Kidney (tissue), 14 donors: Measurements from ENCODE around the gene HSF5. TPM values are rescaled to one million over a fixed set of nuclear protein-coding genes. Genes with fewer than 3 reads are reported as not detected.

Experiments
- DNase-seq, 5 donors: peaks; one replicate each; pipeline ENCODE4 v3.0.0-alpha.2; 2013 to 2020
- FAIRE-seq: peaks from 2 replicates; lab custom pipeline; 2012; peaks lifted over from hg19 to GRCh38; lab: Jason Lieb, UNC
- H3K27ac ChIP-seq, 2 donors: one replicate each; pipeline ENCODE4 v1.7.0; 2013; ENCODE audit warnings: low read depth in 2 of 2, low read length in 2 of 2, inconsistent platforms in 1 of 2
- H3K27me3 ChIP-seq: one replicate; pipeline ENCODE4 v1.7.1; 2013; ENCODE audit warnings: low read length, inconsistent platforms; ENCODE audit not compliant: control insufficient read depth, insufficient read depth
- H3K36me3 ChIP-seq, 3 donors: one replicate each; pipeline versions ENCODE4 v1.7.0 to v1.7.1; 2013; ENCODE audit warnings: low read length in 3 of 3, control low read depth in 1 of 3, inconsistent platforms in 1 of 3; ENCODE audit not compliant: insufficient read depth in 3 of 3, control insufficient read depth in 2 of 3
- H3K4me1 ChIP-seq, 3 donors: one replicate each; pipeline versions ENCODE4 v1.7.0 to v1.7.1; 2013; ENCODE audit warnings: low read length in 3 of 3, inconsistent platforms in 1 of 3, low read depth in 1 of 3; ENCODE audit not compliant: control insufficient read depth in 2 of 3, insufficient read depth in 2 of 3
- H3K4me3 ChIP-seq, 3 donors: one replicate each; pipeline versions ENCODE4 v1.7.0 to v1.8.1; 2013; ENCODE audit warnings: low read length in 3 of 3, control low read depth in 1 of 3, inconsistent platforms in 1 of 3
- H3K9ac ChIP-seq, 3 donors: one replicate each; pipeline versions ENCODE4 v1.7.0 to v1.7.1; 2013; ENCODE audit warnings: low read length in 3 of 3, control low read depth in 1 of 3, inconsistent platforms in 1 of 3
- H3K9me3 ChIP-seq, 3 donors: one replicate each; pipeline versions ENCODE4 v1.7.0 to v1.7.1; 2013; ENCODE audit warnings: low read length in 3 of 3, control low read depth in 1 of 3, inconsistent platforms in 1 of 3; ENCODE audit not compliant: control insufficient read depth in 2 of 3, insufficient read depth in 1 of 3
- intact Hi-C: fragments of 100-400 bp; cut with DNase I; formaldehyde crosslinking; loops from one replicate; pipeline ENCODE4 v1.11.1; 2022
- polyA plus RNA-seq: library from polyadenylated mRNA; stranded (reverse); fragments of 350-450 nt; fragmentation: Illumina TruSeq; extraction: RNeasy Lipid Tissue Mini Kit (QIAGEN cat#74804); gene quantifications from one replicate; pipeline ENCODE4 v1.2.3, GENCODE V29; 2014; ENCODE audit warnings: low read depth, low replicate concordance; ENCODE audit not compliant: insufficient read depth
- total RNA-seq: library from RNA; stranded (reverse); fragmentation: NEBNext Ultra II Directional; extraction: Animal tissue kit (Norgen Biotek cat#: 25700); gene quantifications from one replicate; pipeline ENCODE4 v1.2.1, GENCODE V29; 2021
- TF ChIP-seq, protein P1 (sequence below): IDR thresholded peaks from 3 replicates; pipeline ENCODE4 v1.5.1; 2012; ENCODE audit warnings: mild to moderate bottlenecking, moderate library complexity, borderline replicate concordance; ENCODE audit not compliant: insufficient read depth; ENCODE audit errors: extremely low read depth
- donor health status: control.
- donor health status: control.
- donor health status: control.
- donor health status: control.
- donor health status: control.
- donor health status: DM: yes; HTN: yes; CAD: no.
- donor health status: Normal renal cell carcinoma (clear cell type).

The HSF5 gene
- total and polyA plus RNA-seq, 2 donors from 2014 or later: 0.19 TPM; not detected in 1

DNA sequence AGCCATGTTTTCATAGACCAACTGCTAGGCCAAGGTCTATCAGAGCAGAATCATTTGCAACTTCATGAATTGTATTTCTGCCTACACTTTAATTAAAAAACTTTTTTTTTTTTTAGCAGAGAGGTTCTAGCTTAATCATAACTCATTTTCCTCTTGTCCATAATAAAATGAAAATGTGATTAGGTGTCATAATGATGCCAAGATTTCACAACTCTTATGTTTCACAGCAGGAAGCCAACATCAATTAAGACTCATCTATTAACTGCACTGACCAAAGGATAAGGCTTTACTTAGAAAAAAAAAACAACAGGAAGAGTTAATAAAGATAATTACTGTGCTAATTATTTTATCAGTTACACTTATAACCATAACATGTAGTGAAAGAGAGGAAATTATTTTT lies 52.0 kb downstream of the HSF5 start:
- TF ChIP-seq, protein P1, sequence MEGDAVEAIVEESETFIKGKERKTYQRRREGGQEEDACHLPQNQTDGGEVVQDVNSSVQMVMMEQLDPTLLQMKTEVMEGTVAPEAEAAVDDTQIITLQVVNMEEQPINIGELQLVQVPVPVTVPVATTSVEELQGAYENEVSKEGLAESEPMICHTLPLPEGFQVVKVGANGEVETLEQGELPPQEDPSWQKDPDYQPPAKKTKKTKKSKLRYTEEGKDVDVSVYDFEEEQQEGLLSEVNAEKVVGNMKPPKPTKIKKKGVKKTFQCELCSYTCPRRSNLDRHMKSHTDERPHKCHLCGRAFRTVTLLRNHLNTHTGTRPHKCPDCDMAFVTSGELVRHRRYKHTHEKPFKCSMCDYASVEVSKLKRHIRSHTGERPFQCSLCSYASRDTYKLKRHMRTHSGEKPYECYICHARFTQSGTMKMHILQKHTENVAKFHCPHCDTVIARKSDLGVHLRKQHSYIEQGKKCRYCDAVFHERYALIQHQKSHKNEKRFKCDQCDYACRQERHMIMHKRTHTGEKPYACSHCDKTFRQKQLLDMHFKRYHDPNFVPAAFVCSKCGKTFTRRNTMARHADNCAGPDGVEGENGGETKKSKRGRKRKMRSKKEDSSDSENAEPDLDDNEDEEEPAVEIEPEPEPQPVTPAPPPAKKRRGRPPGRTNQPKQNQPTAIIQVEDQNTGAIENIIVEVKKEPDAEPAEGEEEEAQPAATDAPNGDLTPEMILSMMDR: no peak
- H3K9me3 ChIP-seq: no peaks in the 10 kb centered on the region
- H3K4me1 ChIP-seq: no peaks in the 10 kb centered on the region
- FAIRE-seq (no peak), DNase-seq (no peak)
- intact Hi-C loops: no loop called here
- H3K27ac ChIP-seq: no peak overlapping the region
- no peak overlapping the region for H3K9ac ChIP-seq
- no peaks in the 10 kb centered on the region for H3K27me3 ChIP-seq
- no peaks in the 10 kb centered on the region for H3K36me3 ChIP-seq
- H3K4me3 ChIP-seq: no peak overlapping the region

DNA sequence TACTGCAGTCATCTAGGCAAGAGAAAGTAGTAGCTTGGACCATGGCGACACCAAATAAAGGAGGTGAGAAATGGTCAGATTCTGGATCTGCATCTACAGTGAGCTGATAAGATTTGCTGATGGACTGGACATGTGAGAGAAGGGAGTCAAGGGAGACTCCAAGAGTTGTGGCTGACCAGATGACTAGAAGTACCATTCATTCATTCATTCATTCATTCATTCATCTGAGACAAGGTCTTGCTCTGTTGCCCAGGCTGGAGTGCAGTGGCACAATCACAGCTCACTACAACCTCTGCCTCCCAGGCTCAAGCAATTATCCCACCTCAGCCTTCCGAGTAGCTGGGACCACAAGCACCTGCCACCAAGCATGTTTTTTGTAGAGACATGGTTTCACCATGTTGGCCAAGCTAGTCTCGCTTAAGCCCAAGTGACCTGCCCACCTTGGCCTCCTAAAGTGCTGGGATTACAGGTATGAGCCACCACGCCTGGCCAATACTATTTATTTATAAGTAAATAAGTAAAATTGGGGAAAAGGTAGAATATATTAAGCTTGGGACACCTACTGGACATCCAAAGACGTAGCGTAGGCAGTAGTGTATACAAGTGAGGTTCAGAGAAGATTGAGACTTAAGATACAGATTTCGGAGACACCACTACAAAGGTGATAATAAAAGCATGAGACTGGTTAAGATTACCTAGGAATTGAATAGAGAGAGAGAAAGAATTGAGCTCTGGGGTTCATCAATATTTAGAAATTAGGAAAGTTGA lies 55.2 kb downstream of the HSF5 start:
- no peaks in the 10 kb centered on the region for H3K27me3 ChIP-seq
- H3K27ac ChIP-seq: no peak overlapping the region
- FAIRE-seq (no peak), DNase-seq (no peak)
- no peak overlapping the region for H3K9ac ChIP-seq
- no peaks in the 10 kb centered on the region for H3K4me1 ChIP-seq
- intact Hi-C loops: no loop called here
- H3K9me3 ChIP-seq: no peaks in the 10 kb centered on the region
- H3K36me3 ChIP-seq: no peaks in the 10 kb centered on the region
- TF ChIP-seq, protein P1: no peak
- H3K4me3 ChIP-seq: no peak overlapping the region

DNA sequence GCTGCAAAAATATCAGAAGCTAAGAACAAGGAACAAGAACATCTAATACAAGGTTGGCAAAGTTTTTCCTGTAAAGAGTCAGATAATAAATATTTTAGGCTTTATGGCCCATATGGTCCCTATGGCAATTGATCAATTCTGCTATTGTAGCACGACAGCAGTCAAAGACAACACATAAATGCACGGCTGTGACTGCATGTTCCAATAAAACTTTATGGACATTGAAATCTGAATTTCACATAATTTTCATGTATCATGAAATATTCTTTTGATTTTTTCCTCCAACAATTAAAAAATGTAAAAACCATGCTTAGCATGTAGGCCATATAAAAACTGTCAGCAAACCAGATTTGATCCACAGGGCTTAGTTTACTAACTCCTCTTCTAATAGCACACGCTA lies 60.4 kb downstream of the HSF5 start:
- FAIRE-seq: no peak
- intact Hi-C loops: no loop called here
- H3K4me3 ChIP-seq: no peak overlapping the region

More for the DNA sequence above, 60.4 kb downstream of the HSF5 start:
- H3K27ac ChIP-seq: no peak overlapping the region
- DNase-seq: no peak
- no peaks in the 10 kb centered on the region for H3K27me3 ChIP-seq
- TF ChIP-seq, protein P1: no peak
- no peaks in the 10 kb centered on the region for H3K4me1 ChIP-seq
- no peaks in the 10 kb centered on the region for H3K9me3 ChIP-seq
- H3K9ac ChIP-seq: no peak overlapping the region
- no peaks in the 10 kb centered on the region for H3K36me3 ChIP-seq
